GM21723 (cell line): ENCODE results near the gene ALK.

ENCODE experiments used
- ATAC-seq: cut with Tn5 transposase; IDR thresholded peaks from one replicate; pipeline ENCODE4 v1.9.1; 2021; ENCODE audit warnings: mild to moderate bottlenecking, moderate library complexity; ENCODE audit not compliant: unreplicated experiment

The ALK gene

GRCh38 chr2:29220506-29221270 lies 700.7 kb downstream of the ALK start:
- no peak for ATAC-seq

- no peak for ATAC-seq
Observed at GRCh38 chr2:29219374-29219773, 702.0 kb downstream of the ALK start.

GRCh38 chr2:29218550-29219125 lies 702.7 kb downstream of the ALK start:
- no peak for ATAC-seq

GRCh38 chr2:29218071-29218470 lies 703.3 kb downstream of the ALK start:
- ATAC-seq: no peak

- no peak for ATAC-seq
Observed at GRCh38 chr2:29216609-29216909, 704.8 kb downstream of the ALK start.

- ATAC-seq: no peak
Observed at GRCh38 chr2:29215739-29216608, 705.4 kb downstream of the ALK start.

- ATAC-seq: no peak
Observed at GRCh38 chr2:29215073-29215472, 706.3 kb downstream of the ALK start.

GRCh38 chr2:29213888-29214291 lies 707.5 kb downstream of the ALK start:
- no peak for ATAC-seq

GRCh38 chr2:29212009-29212408 lies 709.4 kb downstream of the ALK start:
- ATAC-seq: no peak

- ATAC-seq: no peak
Observed at GRCh38 chr2:29209551-29209950, 711.8 kb downstream of the ALK start.

GRCh38 chr2:29207352-29208148 lies 713.8 kb downstream of the ALK start:
- ATAC-seq: no peak

GRCh38 chr2:29206941-29207340 lies 714.4 kb downstream of the ALK start:
- ATAC-seq: no peak

GRCh38 chr2:29202819-29203495 lies 718.4 kb downstream of the ALK start:
- ATAC-seq: no peak

GRCh38 chr2:29201979-29202378 lies 719.4 kb downstream of the ALK start:
- no peak for ATAC-seq

GRCh38 chr2:29196792-29197788 lies 724.3 kb downstream of the ALK start:
- peak; percentile 63 for ATAC-seq

- no peak for ATAC-seq
Observed at GRCh38 chr2:29195796-29196195, 725.6 kb downstream of the ALK start.

- ATAC-seq: no peak
Observed at GRCh38 chr2:29193681-29194080, 727.7 kb downstream of the ALK start.

GRCh38 chr2:29193111-29193510 lies 728.3 kb downstream of the ALK start:
- ATAC-seq: no peak

- ATAC-seq: no peak
Observed at GRCh38 chr2:29192526-29192925, 728.9 kb downstream of the ALK start.
